ENCODE data around the gene KRT13. TPM values are rescaled to one million over a fixed set of nuclear protein-coding genes. Genes with fewer than 3 reads are reported as not detected.
A peak's percentile ranks its signal among the peaks of the same experiment; 100 is the strongest.

KRT13 gene
- total and polyA plus RNA-seq, 2 of the 4 experiments (the other 2 are of a cell fraction): 0.18 to 0.56 TPM

- Histone ChIP-seq H2BK15ac (ENCODE audit: low read depth, low read length) (no peak overlapping the region), H4K20me1 (ENCODE audit: insufficient read depth, low read length) (no peaks in the 10 kb centered on the region), H3K9me3 (ENCODE audit: control insufficient read depth, insufficient read depth, low read length) (peaks cover 4% of the 10 kb centered on the region), H3K4me1 (ENCODE audit: control insufficient read depth, insufficient read depth, low read length) (peaks cover 17% of the 10 kb centered on the region), H4K91ac (ENCODE audit: insufficient read depth, low read depth, low read length) (no peak overlapping the region; the same call in 1 of the 2 replicates), H3K27ac (ENCODE audit: insufficient read depth, low read length) (no peak overlapping the region), H3K36me3 (ENCODE audit: control insufficient read depth, insufficient read depth, low read length) (no peaks in the 10 kb centered on the region), H3K9me1 (ENCODE audit: insufficient read depth, low read length) (peaks cover 12% of the 10 kb centered on the region), H3K79me1 (ENCODE audit: low read depth in 1 of 2, low read length in 2 of 2) (no peaks in the 10 kb centered on the region), H3K4me2 (ENCODE audit: low read depth, low read length) (no peak overlapping the region), H3K4me3 (ENCODE audit: insufficient read depth, low read depth, low read length) (no peak overlapping the region), H3K4ac (ENCODE audit: low read depth, low read length) (no peak overlapping the region), H3K18ac (ENCODE audit: low read depth, low read length) (no peak overlapping the region), H4K5ac (ENCODE audit: low read depth, low read length) (no peak overlapping the region), H3K56ac (ENCODE audit: extremely low read depth, insufficient read depth, low read length) (no peak overlapping the region), H2AFZ (replicated peaks; ENCODE audit: low read length, poor library complexity) (no peak overlapping the region), H3K23ac (ENCODE audit: low read depth, low read length) (no peak overlapping the region), H2BK120ac (ENCODE audit: low read depth, low read length) (0 out of 2 replicates have a peak overlapping the region, but pooled peaks have one; percentile 30), H3K9ac (ENCODE audit: low read depth, low read length) (no peak overlapping the region), H4K8ac (ENCODE audit: low read depth in 2 of 2, low read length in 2 of 2) (no peak overlapping the region), H2BK20ac (ENCODE audit: low read depth, low read length) (no peak overlapping the region), H2AK5ac (ENCODE audit: low read depth, low read length) (no peak overlapping the region; the same call in 1 of the 2 replicates), H2BK5ac (ENCODE audit: low read depth, low read length, poor library complexity, severe bottlenecking) (no peak overlapping the region), H2AK9ac (replicated peaks; ENCODE audit: low read depth, low read length, poor library complexity) (no peak overlapping the region), H3K14ac (replicated peaks; ENCODE audit: low read depth, low read length) (no peak overlapping the region), H3K27me3 (ENCODE audit: control insufficient read depth, insufficient read depth, low read length) (peaks cover 17% of the 10 kb centered on the region)
- no TSS peak for BruUV-seq (replicated peaks)
- 72% methylated on average over 2 of the region's 5 CpGs; no CpG with 5 or more reads in 1 of the 2 experiments for WGBS, 2 experiments (ENCODE audit: extremely low coverage in 2 of 2, insufficient read length in 1 of 2)
- CTCF ChIA-PET: interaction anchor here (0.7 kb wide), 1 partner anchor 445 kb away, joined by 4 read pairs; no protein-coding TSS in a partner anchor
- TF ChIP-seq MAZ (IDR thresholded peaks at IDR 0.05; ENCODE audit: borderline replicate concordance, low read depth, low read length) (no peak), MXI1 (IDR thresholded peaks at IDR 0.05; ENCODE audit: borderline replicate concordance, low read depth, low read length) (no peak), RCOR1 (IDR thresholded peaks at IDR 0.05; ENCODE audit: insufficient replicate concordance, low read length) (no peak), RFX5 (IDR thresholded peaks at IDR 0.05; ENCODE audit: low read depth, low read length) (no peak), MAFK (IDR thresholded peaks at IDR 0.05; ENCODE audit: low read depth, low read length) (no peak), FOS (IDR thresholded peaks at IDR 0.05; ENCODE audit: low read depth, low read length) (no peak), RAD21 (IDR thresholded peaks at IDR 0.05; ENCODE audit: low read length) (no peak), SMC3 (IDR thresholded peaks at IDR 0.05; ENCODE audit: low read depth, low read length) (no peak), CTCF (conservative IDR thresholded peaks at IDR 0.05; ENCODE audit: low read depth, low read length) (no peak), BHLHE40 (IDR thresholded peaks at IDR 0.05; ENCODE audit: low read depth, low read length) (no peak), CEBPB (IDR thresholded peaks at IDR 0.05; ENCODE audit: low read depth, low read length) (no peak), ELK1 (IDR thresholded peaks at IDR 0.05; ENCODE audit: borderline replicate concordance, low read depth, low read length) (no peak), NFE2L2 (IDR thresholded peaks at IDR 0.05; ENCODE audit: low read depth, low read length) (no peak)
- ATAC-seq (ENCODE audit: low read depth) (no peak), DNase-seq (peak; percentile 46)
- intact Hi-C loops (cut with micrococcal nuclease) (no loop called here), dilution Hi-C loops (cut with HindIII; ENCODE audit: low sequenced_read_pairs, unreplicated experiment) (no loop called here), in situ Hi-C loops (cut with MboI; ENCODE audit: low sequenced_read_pairs) (loop anchor here (5.0 to 10.0 kb wide), 2 partner anchors 111 to 747 kb away; no protein-coding TSS in a partner anchor)
- POLR2A ChIA-PET (ENCODE audit: unreplicated experiment): no interaction called here
Observed at GRCh38 chr17:41551365-41551764, 46.0 kb upstream of the KRT13 start.

Data from IMR-90 (cell line).